GM19035 (cell line): ENCODE results near the gene PDE7B.
A peak's percentile ranks its signal among the peaks of the same experiment; 100 is the strongest.

Experiments used
- ATAC-seq: cut with Tn5 transposase; IDR thresholded peaks from one replicate; pipeline ENCODE4 v1.9.1; 2021; ENCODE audit not compliant: unreplicated experiment

PDE7B gene

DNA sequence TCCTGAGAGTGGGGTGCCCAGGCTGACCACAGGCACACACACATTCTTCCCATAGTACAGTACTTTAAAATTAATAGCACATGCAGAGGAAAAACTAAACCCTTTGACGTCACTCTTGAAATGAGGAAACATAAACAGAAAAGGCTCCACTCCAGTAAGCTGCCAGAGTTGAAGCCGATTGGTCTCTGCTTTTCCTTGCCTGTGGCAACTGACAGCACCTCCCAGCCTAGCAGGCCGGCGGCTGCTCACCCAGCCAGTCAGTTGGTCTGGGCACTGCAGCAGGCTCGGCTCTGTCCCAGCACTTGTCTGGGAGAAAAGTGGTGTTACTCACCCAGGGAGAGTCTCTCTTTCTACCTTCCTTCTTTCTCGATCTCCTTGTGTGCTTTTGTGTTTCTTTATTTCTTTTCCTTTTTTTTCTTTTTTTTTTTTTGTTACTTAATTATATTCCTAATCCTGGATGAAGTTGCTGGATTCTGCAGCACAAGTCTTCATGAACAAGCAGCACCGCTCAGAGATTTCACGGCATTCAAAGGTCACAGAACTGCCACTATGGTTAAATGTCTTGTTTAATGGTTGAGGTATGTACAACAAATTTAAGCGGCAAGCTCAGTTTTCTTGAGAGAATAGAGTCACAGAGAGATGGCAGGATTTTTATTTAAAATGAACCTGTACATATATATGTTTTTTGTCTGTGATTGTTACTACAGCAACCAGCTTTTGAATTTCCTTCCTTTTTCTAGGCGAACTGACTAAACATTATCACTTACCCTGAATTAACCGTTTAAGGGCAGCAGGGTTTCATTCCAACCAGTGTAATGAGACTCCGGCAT, at the start of gene PDE7B:
Gene PDE7B, plus strand, starts transcription at position 260 of the 830 bp plus-strand sequence.
- ATAC-seq = peak; percentile 78

- ATAC-seq = no peak
These were observed 49.6 kb upstream of the PDE7B start for GRCh38 chr6:135801755-135802465.

GRCh38 chr6:135810486-135810885, 41.0 kb upstream of the PDE7B start:
- ATAC-seq = no peak

- ATAC-seq = no peak
These were observed 40.3 kb upstream of the PDE7B start for GRCh38 chr6:135811170-135811569.

GRCh38 chr6:135811644-135812526, 39.6 kb upstream of the PDE7B start:
- no peak for ATAC-seq

GRCh38 chr6:135813401-135813800, 38.1 kb upstream of the PDE7B start:
- ATAC-seq = no peak

- ATAC-seq = no peak
These were observed 37.5 kb upstream of the PDE7B start for GRCh38 chr6:135814043-135814442.

DNA sequence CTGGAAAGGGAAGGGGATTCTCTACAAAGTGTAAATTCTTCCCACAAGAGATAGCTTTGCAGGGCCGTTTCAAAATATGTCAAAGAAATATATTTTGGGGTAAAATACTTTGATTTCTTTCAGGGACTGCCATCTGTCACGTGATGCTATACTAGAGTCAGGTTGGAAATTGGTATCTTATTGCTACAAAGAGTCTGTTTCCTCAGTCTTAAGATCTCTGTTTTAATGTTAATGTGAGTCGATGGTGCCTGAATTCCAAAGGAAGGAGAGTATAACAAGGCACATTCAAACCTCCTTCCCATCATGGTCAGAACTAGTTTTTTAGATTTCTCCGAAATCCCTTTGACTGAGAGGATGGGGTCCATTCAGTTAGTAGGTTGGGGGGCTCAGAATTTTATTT, 36.3 kb upstream of the PDE7B start:
- no peak for ATAC-seq

DNA sequence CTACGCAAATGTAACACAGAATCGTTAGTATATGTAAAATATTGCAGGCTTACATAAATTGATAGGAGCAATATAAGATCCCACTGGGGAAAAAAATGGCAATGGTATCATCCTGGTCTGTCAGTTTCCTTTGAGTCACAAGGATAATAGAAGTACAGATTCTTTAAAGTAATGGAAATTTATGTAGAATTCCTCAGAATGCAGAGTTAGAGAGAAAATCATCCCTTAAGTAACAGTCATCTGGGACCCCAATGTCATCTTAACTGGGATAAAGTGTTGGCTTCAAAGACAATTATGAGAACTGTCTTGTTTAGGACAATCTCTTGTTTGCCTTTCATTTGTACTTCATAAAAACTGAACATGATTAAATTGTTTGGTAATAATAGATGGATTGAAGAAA, 34.5 kb upstream of the PDE7B start:
- ATAC-seq = no peak

- ATAC-seq = no peak
These were observed 31.8 kb upstream of the PDE7B start for GRCh38 chr6:135819665-135820064.

GRCh38 chr6:135820340-135820739, 31.2 kb upstream of the PDE7B start:
- no peak for ATAC-seq

DNA sequence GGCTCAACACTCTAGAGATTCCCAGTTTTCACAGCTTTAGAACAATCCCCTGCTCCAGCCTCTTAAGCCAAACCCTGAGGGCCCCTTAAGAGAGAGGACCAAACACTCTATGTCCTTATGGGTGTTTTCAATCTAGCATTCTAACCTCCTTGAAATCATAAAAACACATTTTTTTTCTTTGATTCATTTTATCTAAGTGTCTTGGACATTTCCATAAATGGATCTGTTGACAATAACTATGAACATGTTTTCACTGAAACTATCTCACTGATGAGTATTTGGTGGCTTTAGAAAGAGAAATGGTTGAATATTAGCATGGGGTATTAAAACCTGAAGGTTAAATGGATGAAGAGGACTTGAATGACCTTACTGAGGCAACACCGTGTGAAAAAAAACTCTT, 27.6 kb upstream of the PDE7B start:
- no peak for ATAC-seq

DNA sequence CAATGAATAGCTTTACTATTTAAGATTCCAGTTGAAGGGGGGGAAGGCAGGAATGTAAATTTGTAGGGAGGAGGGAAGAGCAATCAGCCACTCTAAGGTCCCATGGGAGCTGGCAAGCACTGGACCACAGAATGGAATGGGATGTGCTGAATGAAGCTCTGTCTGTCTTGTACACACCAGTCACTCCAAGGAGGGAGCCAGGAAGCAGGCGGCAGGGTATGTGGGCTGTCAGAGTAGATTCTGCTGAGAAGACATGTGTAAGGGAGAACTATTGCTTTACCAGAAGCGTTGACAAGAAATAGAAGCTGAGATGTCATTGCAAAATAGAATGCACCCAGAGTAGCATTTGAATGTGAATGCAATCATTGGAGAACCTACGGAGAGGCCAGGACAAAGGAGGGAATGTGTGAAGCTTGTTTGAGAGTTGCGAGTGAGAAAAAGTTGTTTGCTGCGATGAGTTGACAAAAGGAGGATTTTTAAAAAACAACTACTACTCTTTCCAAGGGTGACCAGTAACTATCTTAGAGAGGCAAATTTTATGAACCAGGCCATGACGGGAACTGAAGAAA, 25.2 kb upstream of the PDE7B start:
- no peak for ATAC-seq

GRCh38 chr6:135828021-135828420, 23.5 kb upstream of the PDE7B start:
- no peak for ATAC-seq

GRCh38 chr6:135830452-135830881, 21.0 kb upstream of the PDE7B start:
- no peak for ATAC-seq

GRCh38 chr6:135831016-135831415, 20.5 kb upstream of the PDE7B start:
- ATAC-seq = no peak

GRCh38 chr6:135832166-135832565, 19.3 kb upstream of the PDE7B start:
- ATAC-seq = no peak

DNA sequence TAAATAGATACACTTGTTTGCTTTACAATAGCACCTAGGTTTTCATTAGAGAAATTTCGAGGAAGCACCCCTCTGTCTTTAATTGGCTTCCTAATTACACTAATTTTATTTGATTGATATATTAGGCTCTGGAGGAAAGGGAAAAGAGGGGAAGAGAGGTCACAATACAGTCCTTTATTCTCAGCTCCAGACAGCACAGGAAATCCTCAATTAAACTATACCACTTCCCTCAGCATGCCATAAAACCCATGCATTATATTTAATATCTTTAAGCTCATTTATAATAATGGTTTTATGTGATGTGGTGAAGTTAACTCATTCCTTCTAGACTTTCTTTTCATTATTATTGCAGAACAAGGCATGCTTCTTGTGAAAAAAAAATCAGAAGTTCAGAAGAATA, 17.7 kb upstream of the PDE7B start:
- ATAC-seq = no peak

DNA sequence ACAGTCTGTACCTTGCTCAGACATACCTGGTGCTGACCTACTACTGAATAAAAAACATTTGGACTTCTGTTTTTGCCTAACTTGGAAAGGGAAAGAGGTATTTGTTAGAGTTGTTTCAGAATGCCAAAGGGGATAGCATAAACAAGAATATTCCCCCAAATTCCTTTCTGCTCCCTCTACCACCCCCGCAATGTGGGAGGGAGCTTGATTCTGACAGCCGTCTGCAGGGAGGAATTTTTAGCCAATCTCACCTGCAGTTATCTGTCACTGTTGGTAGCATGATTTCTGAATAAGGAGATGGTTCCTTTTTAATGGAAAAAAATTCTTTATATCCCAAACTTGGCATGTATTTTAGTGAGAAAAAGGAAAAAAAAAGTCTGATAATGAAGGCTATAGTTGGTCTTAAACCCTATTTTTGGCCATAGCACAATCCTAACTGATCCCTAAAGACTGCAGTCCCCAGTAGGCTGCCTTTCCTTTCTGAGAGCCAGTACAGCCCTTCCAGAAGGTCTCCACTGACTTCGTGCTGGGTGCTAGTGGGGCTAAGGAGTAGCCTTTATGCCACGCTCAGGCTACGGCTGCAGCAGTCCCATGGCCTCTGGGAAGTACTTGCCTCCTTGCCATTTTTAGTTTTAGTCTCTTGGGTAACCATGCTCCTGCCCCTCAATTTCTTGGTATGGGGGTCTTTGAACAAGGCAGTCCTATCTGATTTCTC, 13.6 kb upstream of the PDE7B start:
- no peak for ATAC-seq

- ATAC-seq = no peak
These were observed 12.4 kb upstream of the PDE7B start for GRCh38 chr6:135839121-135839520.
